ENCODE measurements around the gene PGC.

The PGC gene

DNA sequence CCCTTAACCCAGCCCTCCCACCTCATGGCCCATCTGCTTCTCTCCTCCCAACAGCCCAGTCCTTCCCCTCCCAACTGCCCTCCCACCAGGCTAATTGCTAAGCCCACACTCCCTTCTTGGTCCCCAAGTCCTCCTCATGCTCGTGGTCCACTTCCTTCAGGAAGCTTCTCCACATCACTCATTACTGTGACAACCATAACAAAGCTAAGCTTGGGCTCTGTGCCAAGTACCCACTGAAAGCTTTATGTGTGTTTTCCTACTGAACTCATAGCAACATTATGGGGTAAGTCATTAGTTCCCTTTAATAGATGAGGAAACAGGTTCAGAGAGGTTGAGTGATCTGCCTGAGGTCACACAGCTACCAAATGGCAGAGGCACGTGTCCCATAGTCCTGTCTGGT is 16.3 kb upstream of the PGC start:
- TF ChIP-seq, protein P1, sequence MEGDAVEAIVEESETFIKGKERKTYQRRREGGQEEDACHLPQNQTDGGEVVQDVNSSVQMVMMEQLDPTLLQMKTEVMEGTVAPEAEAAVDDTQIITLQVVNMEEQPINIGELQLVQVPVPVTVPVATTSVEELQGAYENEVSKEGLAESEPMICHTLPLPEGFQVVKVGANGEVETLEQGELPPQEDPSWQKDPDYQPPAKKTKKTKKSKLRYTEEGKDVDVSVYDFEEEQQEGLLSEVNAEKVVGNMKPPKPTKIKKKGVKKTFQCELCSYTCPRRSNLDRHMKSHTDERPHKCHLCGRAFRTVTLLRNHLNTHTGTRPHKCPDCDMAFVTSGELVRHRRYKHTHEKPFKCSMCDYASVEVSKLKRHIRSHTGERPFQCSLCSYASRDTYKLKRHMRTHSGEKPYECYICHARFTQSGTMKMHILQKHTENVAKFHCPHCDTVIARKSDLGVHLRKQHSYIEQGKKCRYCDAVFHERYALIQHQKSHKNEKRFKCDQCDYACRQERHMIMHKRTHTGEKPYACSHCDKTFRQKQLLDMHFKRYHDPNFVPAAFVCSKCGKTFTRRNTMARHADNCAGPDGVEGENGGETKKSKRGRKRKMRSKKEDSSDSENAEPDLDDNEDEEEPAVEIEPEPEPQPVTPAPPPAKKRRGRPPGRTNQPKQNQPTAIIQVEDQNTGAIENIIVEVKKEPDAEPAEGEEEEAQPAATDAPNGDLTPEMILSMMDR (conservative IDR thresholded peaks at IDR 0.05): no peak
- TF ChIP-seq ZFX (IDR thresholded peaks at IDR 0.05): no peak
- H3K27ac ChIP-seq: no peak overlapping the region

DNA sequence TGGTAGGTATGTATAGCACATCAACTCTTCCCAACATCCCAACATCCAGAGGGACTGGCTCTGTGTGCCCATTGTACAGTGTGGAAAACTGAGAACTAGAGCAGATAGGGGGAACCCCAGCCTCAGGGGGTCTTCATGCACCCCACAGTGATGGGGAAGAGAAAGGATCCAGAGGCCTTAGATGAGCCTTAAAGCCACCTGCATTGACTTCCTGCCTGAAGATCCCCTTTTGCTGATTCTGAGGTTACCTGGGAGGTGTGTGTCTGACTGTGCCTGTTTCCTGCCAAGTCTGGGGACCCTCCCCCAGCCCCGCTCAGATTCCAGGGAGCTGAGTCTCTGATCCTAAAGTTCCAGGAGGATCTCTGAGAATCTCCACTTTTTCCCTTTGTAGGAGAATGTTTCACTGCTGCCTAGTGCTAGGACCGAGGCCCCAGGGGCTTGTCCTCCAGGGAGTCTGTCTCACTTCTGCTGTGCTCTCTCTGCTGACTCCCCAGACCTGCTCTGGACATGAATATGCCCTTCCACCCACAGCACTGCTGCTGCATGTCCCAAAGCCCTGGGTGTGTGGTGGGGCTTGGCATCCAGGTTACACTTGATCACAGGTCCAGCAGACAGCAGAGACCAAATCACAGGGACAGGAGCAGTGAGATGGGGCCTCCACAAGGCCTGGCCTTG is 12.8 kb upstream of the PGC start:
- no peak for TF ChIP-seq ZFX (IDR thresholded peaks at IDR 0.05)
- TF ChIP-seq, protein P1 (conservative IDR thresholded peaks at IDR 0.05): no peak
- H3K27ac ChIP-seq: no peak overlapping the region

DNA sequence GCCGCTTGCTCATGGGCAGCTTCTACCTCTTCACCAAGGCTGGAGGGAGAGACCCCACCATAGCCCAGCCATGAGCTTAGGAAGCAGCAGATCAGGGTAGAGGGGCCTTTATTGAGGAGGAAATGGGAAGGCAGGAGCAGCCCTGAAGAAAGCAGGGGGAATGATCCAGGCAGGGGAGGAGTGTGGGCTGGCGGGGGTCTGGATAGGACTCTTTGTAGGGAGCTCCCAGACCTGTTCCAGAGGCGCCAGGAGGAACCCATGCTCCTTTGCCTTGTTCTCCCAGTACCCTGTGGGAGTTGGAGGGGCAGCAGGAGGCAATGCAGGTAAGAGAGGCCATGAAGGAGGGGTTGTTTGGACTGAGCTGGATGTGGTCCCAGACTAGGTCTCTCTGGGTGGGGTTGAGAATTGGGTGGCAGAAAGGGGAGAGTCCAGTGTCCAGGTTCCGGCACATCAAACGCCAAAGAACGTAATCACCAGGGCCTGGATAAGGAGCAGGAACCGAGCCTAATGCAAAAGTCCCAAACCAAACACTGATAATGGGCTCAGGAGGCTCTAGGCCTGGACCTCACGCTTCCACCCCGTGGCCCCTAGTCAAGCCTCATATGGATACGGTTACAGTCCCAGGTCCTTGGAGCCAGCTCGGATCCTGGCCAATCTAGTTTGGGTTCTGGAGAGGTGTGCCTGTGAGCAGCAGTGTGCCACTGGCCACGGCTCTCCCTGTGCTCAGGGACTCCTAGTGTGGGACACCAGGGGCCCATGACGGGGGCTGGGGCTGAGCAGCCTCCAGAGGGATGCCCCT is 12.1 kb upstream of the PGC start:
- H3K27ac ChIP-seq: no peak overlapping the region
- no peak for TF ChIP-seq ZFX (IDR thresholded peaks at IDR 0.05)
- TF ChIP-seq, protein P1 (conservative IDR thresholded peaks at IDR 0.05): no peak

DNA sequence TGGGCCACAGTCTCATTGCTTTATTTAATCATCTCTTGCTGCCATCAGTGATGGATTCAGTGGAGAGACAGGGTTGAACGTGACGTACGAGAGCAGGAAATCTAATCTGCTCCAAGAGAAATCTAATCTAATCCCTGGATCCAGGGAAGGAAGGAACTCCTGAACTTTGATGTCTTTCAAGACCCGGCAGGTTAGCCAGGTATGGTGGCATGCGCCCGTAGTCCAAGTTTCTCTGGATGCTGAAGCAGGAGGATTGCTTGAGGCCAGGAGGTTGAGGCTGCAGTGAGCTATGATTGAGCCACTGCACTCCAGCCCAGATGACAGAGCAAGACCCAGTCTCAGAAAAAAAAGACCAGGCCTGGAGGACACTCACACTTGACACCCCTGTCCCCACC is 11.4 kb upstream of the PGC start:
- H3K27ac ChIP-seq: no peak overlapping the region
- TF ChIP-seq, protein P1 (conservative IDR thresholded peaks at IDR 0.05): no peak
- TF ChIP-seq ZFX (IDR thresholded peaks at IDR 0.05): no peak

DNA sequence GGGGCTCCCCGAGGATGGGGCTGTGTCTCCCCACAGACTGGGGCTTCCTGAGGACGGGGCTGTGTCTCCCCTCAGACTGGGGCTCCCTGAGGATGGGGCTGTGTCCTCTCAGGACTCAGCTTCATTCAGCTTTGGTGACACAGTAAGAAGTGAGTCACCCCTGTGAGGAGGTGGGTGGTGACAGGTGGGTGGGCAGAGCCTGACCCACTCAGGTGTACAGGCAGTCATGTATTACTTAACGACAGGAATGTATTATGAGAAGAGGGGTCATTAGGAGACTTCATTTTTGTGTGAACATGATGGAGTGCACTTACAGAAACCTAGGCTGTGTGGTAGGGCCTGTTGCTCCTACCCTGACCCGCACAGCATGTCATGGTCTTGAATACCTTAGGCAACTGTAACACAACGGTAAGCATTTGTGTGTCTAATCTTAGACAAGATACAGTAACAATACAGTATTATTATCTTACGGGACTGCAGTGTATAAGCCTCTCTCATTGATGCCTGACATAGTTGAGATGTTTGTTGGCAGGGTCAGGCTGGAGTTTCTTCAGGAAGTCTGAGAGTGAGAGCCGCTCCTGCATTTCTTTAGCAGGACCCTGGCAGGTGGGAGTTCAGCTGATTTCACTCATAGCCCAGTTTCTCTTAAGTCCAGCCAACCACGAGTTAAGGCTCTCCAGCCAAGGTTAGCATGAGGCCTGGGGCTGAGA is 10.9 kb upstream of the PGC start:
- H3K27ac ChIP-seq: no peak overlapping the region
- no peak for TF ChIP-seq ZFX (IDR thresholded peaks at IDR 0.05)
- TF ChIP-seq, protein P1 (conservative IDR thresholded peaks at IDR 0.05): no peak

DNA sequence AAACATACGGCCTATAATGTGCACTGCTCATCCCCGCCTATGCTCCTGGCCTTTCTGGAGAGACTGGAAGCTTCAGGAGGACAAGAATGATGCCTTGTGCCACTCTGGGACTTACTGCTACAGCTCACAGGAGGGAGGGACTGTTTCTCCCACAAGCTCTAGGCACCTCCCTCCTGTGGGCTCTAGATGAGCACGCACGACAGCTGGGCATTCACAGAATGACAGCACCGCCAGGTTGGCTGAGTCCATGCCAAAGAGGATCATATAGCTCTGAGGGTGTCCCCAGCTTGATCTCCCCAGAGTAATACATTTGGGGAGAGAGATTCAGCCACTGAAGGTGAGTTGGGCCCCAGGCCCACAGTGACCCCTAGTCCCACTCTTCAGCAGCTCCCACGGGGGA is 10.1 kb upstream of the PGC start:
- no peak overlapping the region for H3K27ac ChIP-seq
- TF ChIP-seq, protein P1 (conservative IDR thresholded peaks at IDR 0.05): no peak
- TF ChIP-seq ZFX (IDR thresholded peaks at IDR 0.05): no peak

DNA sequence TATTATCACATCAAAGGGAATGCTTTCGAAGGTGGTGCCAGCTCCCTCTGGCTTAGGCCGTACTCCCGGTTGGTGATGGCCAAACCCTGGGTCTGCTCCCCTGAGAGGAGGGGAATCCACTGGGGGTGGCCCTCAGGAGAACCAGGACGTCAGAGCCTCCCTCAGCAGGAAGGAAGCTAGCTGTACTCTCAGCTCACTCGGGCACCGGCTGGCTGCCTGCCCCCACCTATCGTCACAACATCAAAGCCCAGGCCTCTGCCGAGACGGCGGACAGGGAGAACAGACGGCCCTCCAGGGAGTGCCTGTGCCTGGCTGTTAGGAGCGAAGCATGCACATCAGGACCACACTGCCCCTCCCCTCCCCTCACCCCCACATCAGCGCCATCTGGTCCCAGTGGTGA is 9.2 kb upstream of the PGC start:
- TF ChIP-seq, protein P1 (conservative IDR thresholded peaks at IDR 0.05): no peak
- TF ChIP-seq ZFX (IDR thresholded peaks at IDR 0.05): no peak
- no peak overlapping the region for H3K27ac ChIP-seq
